ENCODE measurements around the gene KRT86. TPM values are rescaled to one million over a fixed set of nuclear protein-coding genes. Genes with fewer than 3 reads are reported as not detected.

The KRT86 gene
- total and polyA plus RNA-seq, 2 experiments from 2014 or later = 0.11 to 0.16 TPM

DNA sequence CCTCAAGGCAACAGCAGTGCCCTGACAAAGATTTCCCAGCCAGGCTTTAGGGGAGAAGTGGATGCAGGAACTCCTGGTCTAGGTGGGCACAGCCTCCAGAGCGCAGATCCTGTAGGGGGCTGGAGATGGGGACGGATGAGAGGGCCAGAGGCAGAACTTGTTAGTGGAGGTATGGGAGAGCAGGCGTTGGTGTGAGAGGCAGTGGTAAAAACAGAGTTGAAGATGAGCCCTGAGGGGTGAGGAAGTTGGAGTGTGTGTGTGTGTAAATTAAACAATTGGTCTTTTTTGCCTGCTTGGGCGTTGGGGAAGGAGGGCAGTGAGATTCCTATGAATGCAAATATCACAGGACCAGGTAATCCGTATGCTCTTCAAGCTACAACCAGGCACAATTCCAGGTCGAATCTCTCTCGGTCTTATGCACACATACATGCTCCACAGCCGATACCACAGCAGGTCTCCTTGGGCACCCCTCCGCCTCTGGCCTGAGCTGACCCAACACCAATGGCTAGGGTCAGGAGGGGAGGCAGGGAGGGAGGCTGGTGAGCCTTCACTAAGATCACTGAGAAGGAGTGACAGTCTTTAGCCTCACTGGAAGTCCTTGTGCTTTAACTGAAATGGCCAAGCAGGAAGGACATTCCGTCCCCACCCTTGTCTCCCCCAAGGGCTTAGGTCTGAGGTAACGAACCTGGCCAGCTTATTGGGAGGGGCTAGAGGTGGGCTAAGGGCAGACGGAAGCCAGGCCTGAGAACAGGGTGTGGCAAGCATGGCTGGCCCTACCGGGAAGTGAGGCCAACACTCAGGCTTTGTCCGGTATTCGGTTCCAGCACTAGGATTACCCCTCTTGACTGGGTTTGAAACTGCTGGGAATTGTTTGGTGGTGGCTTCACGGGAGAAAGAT lies 42.9 kb upstream of the KRT86 start:
- Histone ChIP-seq H3K27me3 (replicated peaks; ENCODE audit: insufficient read depth) (no peaks in the 10 kb centered on the region), H4K20me1 (ENCODE audit: insufficient read depth) (no peaks in the 10 kb centered on the region), H3K79me2 (ENCODE audit: insufficient read depth) (no peaks in the 10 kb centered on the region), H3F3A (ENCODE audit: insufficient read depth) (peaks cover 5% of the 10 kb centered on the region; the same call in 1 of the 2 replicates), H3K9me3 (ENCODE audit: low read depth) (no peaks in the 10 kb centered on the region), H3K27ac (peak overlapping the region; percentile 89), H3K36me3 (ENCODE audit: low read depth) (no peaks in the 10 kb centered on the region), H3K4me1 (ENCODE audit: insufficient read depth) (peaks cover 38% of the 10 kb centered on the region), H2AFZ (no peak overlapping the region), H3K9ac (peak overlapping the region; percentile 69), H3K9me2 (ENCODE audit: insufficient read depth) (no peaks in the 10 kb centered on the region), H3K4me3 (no peak overlapping the region), H3K4me2 (ENCODE audit: unreplicated experiment) (peak overlapping the region; percentile 57)
- in situ Hi-C loops (cut with MboI) = no loop called here
- TF ChIP-seq EZH2phosphoT487 (IDR thresholded peaks at IDR 0.05; ENCODE audit: insufficient read depth, low read depth) (no peak), EZH2 (IDR thresholded peaks at IDR 0.05; ENCODE audit: insufficient read depth, poor library complexity, severe bottlenecking) (no peak)
- 78 to 82% methylated on average over 16 of the region's 16 CpGs for WGBS, 2 experiments (ENCODE audit: low coverage in 1 of 2, low lambda C conversion rate in 2 of 2, missing lambda C conversion rate in 2 of 2)
- DNase-seq = no peak

DNA sequence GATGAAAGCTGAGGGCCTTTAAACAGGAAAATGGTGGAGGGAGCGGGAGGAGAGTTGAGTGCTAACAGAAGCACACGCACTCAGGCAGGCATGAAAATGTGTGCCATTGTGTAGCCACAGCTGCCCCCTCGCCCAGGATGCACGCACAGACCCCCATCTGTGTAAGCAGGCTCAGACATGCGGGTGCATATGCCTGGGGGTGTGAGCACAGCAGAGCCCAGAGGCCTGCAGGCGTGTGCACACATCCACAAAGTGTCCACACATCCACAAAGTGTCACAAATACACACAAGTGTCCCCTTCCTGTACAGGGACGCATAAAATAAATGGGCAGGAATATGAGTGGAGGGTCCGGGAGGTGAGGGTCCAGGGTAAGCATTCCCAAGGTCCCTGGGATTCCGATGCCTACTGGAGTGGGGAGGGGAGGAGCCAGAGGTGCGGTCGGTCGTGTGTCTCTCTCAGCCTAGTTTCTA lies 42.2 kb upstream of the KRT86 start:
- Histone ChIP-seq H3K9ac (no peak overlapping the region), H3K9me3 (ENCODE audit: low read depth) (no peaks in the 10 kb centered on the region), H3F3A (ENCODE audit: insufficient read depth) (peaks cover 5% of the 10 kb centered on the region; the same call in 1 of the 2 replicates), H3K27me3 (replicated peaks; ENCODE audit: insufficient read depth) (no peaks in the 10 kb centered on the region), H3K4me1 (ENCODE audit: insufficient read depth) (peaks cover 38% of the 10 kb centered on the region), H3K4me2 (ENCODE audit: unreplicated experiment) (no peak overlapping the region), H4K20me1 (ENCODE audit: insufficient read depth) (no peaks in the 10 kb centered on the region), H3K36me3 (ENCODE audit: low read depth) (no peaks in the 10 kb centered on the region), H2AFZ (0 out of 2 replicates have a peak overlapping the region, but pooled peaks have one; percentile 27), H3K9me2 (ENCODE audit: insufficient read depth) (no peaks in the 10 kb centered on the region), H3K4me3 (no peak overlapping the region), H3K79me2 (ENCODE audit: insufficient read depth) (no peaks in the 10 kb centered on the region), H3K27ac (no peak overlapping the region)
- in situ Hi-C loops (cut with MboI) = no loop called here
- no peak for DNase-seq
- no peak for TF ChIP-seq EZH2phosphoT487 (IDR thresholded peaks at IDR 0.05; ENCODE audit: insufficient read depth, low read depth)
- no peak for TF ChIP-seq EZH2 (IDR thresholded peaks at IDR 0.05; ENCODE audit: insufficient read depth, poor library complexity, severe bottlenecking)
- 78 to 79% methylated on average over 11 to 12 of the region's 12 CpGs for WGBS, 2 experiments (ENCODE audit: low coverage in 1 of 2, low lambda C conversion rate in 2 of 2, missing lambda C conversion rate in 2 of 2)

DNA sequence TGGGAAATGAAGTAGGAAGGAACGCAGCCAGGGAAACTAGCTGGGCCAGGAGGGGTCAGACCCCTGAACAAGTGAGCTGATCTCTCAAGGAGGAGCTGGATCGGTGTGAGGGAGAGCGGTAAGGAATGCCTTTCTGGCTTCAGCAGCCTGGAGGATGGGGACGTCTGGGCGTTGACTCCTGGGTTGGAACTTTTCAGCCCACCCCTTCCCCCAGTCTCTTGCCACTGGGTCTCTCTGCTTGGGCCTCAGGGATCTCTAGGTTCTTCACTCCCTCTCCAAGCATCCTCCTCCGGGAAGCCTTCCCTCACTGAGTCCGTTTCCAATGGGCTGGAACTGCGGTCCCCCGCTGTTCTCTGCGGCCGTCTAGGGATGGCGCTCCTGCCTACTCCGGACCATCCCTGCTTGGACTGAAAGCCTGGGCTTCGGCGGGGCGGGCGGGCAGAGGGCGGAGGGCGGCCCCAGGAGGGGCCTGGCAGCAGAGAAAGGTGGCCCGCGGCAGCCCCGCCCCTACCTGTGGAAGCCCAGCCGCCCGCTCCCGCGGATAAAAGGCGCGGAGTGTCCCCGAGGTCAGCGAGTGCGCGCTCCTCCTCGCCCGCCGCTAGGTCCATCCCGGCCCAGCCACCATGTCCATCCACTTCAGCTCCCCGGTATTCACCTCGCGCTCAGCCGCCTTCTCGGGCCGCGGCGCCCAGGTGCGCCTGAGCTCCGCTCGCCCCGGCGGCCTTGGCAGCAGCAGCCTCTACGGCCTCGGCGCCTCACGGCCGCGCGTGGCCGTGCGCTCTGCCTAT lies 41.6 kb upstream of the KRT86 start, which contains the start of gene KRT7:
KRT7 (plus strand) TSS at position 570 of the 788 bp plus-strand sequence; CDS start at position 624, 54 bp downstream.
- in situ Hi-C loops (cut with MboI) = no loop called here
- TF ChIP-seq EZH2phosphoT487 (IDR thresholded peaks at IDR 0.05; ENCODE audit: insufficient read depth, low read depth) (no peak), EZH2 (IDR thresholded peaks at IDR 0.05; ENCODE audit: insufficient read depth, poor library complexity, severe bottlenecking) (no peak)
- Histone ChIP-seq H3K36me3 (ENCODE audit: low read depth) (no peaks in the 10 kb centered on the region), H3K27ac (no peak within 1 kb of the TSS), H3K9me3 (ENCODE audit: low read depth) (no peaks in the 10 kb centered on the region), H3K4me3 (no peak within 1 kb of the TSS), H3K4me2 (ENCODE audit: unreplicated experiment) (no peak within 1 kb of the TSS), H3K9me2 (ENCODE audit: insufficient read depth) (no peaks in the 10 kb centered on the region), H3F3A (ENCODE audit: insufficient read depth) (peaks cover 5% of the 10 kb centered on the region; the same call in 1 of the 2 replicates), H3K27me3 (replicated peaks; ENCODE audit: insufficient read depth) (no peaks in the 10 kb centered on the region), H2AFZ (0 out of 2 replicates have a peak within 1 kb of the TSS, but pooled peaks have one; percentile 27), H4K20me1 (ENCODE audit: insufficient read depth) (no peaks in the 10 kb centered on the region), H3K4me1 (ENCODE audit: insufficient read depth) (peaks cover 38% of the 10 kb centered on the region), H3K79me2 (ENCODE audit: insufficient read depth) (no peaks in the 10 kb centered on the region), H3K9ac (no peak within 1 kb of the TSS)
- 22 to 29% methylated on average over 36 to 46 of the region's 58 CpGs for WGBS, 2 experiments (ENCODE audit: low coverage in 1 of 2, low lambda C conversion rate in 2 of 2, missing lambda C conversion rate in 2 of 2)
- no peak for DNase-seq
